Stimulated activated CD8-positive, alpha-beta memory T cell treated with anti-CD3 and anti-CD28 coated beads, Interleukin-15, amount 100 ng/mL, for 4 hours (primary cell): ENCODE measurements around the gene ZMYND8.
"Not testable (repeated sequence)": the region's sequence is repeated elsewhere in the genome, so short reads cannot be mapped to it uniquely, and the experiment has no call there.

Source experiments
- DNase-seq, 2 donors: peaks; one replicate each; pipeline ENCODE4 v3.0.0-alpha.2; 2020; ENCODE audit warnings: low read depth in 2 of 2

Gene ZMYND8

DNA sequence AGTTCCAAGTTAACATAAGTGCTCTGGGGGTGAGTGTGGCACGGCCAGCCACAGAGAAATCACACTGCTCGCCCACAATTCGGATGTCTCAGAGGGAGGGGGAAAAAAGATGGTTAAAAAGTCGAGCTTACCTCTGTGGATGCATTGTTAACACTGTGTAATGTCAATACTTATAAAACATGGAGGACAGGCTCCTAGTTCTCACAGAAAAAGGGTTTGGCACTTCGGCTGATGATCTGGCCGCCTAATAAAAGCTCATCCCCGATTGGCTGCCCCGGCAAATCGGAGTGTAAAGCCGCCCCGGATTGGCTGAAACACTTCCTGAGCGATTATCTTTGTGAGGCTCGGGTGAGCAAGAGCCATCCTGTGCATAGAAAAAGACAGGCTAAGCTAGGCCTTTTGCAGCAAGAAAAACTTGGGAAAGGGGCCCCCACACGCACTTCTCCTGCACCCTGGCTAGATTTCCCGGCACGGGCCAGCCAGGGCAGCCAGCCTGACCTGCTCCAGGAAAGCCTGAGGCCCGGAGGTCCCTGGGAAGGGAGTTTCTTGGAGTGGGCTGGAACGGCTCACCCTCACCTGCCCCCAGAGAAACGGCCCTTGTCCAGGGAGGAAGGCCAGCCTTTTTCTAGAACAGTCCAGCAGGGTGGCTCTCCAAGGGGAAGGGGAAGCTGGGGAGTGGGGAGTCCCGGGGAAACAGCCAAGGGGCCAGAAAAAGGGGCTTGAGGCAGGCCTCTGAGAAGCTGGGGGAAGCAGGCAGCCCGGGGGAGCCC is at the start of gene ZMYND8:
Gene ZMYND8 (minus strand): TSS at position 174 of the 770 bp plus-strand sequence. CDS start 29 bp downstream, at position 145.
- peak; percentile 84 to 87 for DNase-seq

- no peak for DNase-seq
These were observed 49.4 kb upstream of the ZMYND8 start for GRCh38 chr20:47405775-47406325.

- no peak for DNase-seq
These were observed 44.2 kb upstream of the ZMYND8 start for GRCh38 chr20:47400685-47401084.

DNA sequence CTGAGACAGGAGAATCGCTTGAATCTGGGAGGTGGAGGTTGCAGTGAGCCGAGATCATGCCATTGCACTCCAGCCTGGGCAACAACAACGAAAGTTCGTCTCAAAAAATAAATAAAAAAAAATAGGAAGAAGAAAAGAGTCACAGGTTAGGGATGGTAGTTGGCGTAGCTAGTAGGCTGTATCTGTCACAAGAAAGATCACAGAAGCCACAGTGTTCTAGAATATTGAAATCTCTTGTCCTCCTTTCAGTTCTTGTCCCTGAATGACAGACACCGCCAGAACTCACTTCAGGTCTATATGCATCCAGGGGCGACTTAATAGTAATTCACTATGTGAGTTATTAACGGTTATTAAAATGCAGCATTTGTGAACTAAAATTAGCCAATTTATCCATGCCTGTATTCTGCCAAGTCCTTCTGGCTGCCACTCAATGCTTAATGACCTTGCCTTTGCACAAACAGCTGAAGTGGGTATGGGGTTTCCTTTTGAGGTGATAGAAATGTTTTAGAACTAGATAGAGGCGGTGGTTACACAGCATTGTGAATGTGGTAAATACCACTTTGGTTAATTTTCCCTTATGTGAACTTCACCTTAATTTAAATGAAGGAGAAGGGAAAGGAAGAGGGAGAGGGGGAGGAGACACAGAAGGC is 41.3 kb upstream of the ZMYND8 start:
- no peak for DNase-seq

DNA sequence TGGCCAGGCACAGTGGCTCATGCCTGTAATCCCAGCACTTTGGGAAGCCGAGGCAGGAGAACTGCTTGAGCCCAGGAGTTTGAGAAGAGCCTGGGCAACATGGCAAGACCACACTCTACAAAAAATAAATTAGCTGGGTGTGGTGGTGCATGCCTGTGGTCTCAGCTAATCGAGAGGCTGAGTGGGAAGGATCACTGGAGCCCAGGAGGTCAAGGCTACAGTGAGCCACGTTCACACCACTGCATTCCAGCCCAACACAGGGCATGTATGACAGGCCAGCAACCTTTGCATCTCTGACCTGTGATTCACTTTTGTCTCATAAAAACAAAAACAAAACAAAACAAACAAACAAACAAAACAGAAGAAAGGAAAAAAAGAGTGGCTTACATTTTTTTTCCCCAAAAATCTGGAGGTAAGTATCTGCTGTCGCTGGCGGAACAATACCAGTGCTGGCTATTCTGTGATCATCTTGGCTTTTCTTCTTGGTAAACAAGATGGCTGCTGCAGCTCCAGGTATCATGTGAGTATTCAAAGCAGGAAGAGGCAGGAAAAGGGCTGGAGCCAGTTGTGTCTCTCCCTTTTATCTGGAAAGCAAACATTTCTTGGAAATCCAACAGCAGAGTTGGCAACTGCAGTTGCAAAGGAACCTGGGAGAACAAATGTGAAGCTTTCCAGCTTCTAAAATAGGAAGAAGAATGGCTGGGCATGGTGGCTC is 40.4 kb upstream of the ZMYND8 start:
- DNase-seq = no peak

DNA sequence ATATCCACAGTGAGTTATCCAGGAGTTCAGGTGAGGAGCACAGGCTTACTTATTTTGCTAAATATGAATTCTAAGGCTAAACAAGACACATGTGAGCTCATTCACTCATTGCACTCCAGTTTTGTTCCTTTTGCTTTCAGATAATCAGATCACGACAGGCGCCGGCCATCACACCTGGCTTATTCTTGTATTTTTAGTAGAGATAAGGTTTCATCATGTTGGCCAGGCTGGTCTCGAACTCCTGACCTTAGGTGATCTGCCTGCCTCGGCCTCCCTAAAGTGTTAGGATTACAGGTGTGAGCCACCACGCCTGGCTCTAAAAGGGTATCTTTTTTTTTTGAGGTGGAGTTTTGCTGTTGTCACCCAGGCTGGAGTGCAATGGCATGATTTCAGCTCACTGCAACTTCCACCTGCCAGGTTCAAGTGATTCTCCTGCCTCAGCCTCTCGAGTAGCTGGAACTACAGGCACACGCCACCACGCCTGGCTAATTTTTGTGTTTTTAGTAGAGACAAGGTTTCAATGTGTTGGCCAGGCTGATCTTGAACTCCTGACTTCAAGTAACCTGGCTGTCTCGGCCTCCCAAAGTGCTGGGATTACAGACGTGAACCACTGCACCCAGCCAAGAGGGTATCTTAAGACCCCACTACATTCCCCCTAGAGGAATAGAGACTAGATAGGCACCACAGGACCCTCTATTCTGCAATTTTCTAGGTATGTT is 37.5 kb upstream of the ZMYND8 start:
- DNase-seq = not testable (repeated sequence)

DNA sequence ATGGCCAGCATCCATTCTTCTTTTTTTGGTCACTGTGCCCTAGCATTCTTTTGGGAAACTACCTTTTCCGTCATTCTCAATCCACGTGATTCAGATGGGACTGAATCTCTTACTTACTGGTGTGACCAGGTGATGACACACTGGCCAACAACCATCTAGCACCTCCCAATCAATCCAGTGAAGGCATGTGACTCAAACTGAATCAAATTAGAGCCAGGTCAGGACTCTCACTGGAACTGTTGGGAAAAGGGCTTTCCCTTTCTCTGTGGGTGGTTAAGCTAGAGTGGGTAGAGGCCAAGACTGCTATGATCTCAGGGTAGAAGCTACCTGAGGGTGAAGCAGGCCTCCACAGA is 36.2 kb upstream of the ZMYND8 start:
- DNase-seq = no peak

DNA sequence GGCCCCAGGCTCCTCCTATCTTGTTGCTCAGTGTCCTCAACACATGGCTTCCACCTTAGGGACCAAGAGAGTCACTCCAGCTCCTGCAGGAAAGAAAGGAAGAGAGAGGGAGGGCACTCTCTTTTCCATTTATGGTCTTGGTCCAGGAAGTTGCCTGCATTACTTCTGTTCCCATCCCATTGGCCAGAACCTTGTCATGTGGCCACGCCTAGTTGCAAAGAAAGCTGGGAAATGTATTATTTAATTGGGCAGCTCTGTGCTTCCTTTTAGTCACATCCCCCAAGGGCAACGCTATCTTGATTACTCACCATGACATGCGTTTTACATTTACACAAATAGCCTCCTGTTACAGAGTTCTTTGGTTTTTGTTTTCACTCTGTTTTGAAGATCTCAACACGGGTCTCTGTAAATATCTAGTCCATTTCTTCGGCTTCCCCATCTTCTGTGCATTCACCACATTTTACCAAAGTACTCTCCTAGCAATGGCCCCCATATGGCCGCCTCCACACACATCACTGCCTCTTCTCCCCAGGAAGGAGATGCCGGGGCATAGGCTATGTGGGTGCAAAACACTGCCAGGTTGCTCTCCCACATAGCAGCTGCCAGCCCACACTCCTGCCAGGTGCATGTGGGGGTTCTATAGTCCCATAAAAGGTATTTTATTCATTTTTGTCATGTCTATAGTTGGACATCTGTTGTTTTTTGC is 35.7 kb upstream of the ZMYND8 start:
- no peak for DNase-seq

DNA sequence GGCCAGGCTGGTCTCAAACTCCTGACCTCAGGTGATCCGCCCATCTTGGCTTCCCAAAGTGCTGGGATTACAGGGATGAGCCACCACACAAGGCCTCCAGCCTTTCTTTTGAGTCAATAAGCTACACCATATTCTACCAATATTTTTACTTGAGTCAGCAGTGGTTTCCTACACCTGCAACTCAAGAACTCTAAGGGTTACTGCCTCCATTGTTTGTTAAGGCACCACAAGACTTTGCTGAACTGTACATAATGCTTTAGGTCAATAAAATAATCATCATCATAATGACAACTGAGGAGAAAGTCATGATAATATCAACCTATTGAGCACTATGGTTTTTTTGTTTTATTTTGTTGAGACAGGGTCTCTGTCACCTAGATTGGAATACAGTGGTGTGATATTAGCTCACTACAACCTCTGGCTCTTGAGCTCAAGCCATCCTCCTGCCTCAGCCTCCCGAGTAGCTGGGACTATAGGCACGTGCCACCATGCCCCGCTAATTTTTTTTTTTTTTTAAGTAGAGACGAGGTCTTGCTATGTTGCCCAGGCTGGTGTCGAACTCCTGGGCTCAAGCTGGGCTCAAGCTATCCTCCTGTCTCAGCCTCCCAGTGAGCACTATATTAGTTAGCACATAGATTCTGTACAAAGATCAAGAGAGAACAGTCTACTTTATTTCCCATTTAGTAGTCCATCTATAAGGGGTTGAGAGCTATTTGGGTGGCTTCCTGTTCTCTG is 34.9 kb upstream of the ZMYND8 start:
- no peak for DNase-seq

GRCh38 chr20:47389867-47390347 is 33.4 kb upstream of the ZMYND8 start:
- DNase-seq = no peak

DNA sequence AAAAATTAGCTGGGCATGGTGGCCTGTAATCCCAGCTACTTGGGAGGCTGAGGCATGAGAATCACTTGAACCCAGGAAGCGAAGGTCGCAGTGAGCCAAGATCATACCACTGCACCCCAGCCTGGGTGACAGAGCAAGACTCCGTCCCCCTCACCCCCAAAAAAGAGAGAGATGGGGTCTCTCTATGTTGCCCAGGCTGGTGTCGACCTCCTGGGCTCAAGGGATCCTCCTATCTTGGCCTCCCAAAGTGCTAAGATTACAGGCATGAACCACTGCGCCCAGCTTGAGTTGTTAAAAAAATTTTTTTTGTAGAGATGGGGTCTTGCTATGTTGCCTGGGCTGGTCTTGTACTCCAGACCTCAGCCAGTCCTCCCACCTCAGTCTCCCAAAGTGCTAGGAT is 29.5 kb upstream of the ZMYND8 start:
- not testable (repeated sequence) for DNase-seq

- DNase-seq = no peak
These were observed 26.4 kb upstream of the ZMYND8 start for GRCh38 chr20:47382746-47383415.

GRCh38 chr20:47380481-47380880 is 24.0 kb upstream of the ZMYND8 start:
- DNase-seq = no peak

- no peak for DNase-seq
These were observed 23.1 kb upstream of the ZMYND8 start for GRCh38 chr20:47379433-47380150.

GRCh38 chr20:47377122-47377722 is 20.7 kb upstream of the ZMYND8 start:
- no peak for DNase-seq

DNA sequence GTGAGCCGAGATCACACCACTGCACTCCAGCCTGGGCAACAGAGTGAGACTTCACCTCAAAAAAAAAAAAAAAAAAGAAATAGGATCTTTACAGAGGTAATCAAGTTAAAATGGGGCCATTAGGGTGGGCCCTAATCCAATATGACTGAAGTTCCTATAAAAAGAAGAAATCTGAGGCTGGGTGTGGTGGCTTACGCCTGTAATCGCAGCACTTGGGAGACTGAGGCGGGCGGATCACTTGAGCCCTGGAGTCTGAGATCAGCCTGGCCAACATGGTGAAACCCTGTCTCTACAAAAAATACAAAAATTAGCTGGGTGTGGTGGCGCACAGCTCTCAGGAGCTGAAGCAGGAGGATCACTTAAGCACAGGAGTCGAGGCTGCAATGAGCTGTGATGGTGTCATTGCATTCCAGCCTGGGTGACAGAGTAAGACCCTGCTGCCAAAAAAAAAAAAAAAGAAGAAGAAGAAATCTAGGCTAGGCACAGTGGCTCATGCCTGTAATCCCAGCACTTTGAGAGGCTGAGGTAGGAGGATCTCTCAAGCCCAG is 19.7 kb upstream of the ZMYND8 start:
- not testable (repeated sequence) for DNase-seq

GRCh38 chr20:47374121-47374520 is 17.6 kb upstream of the ZMYND8 start:
- DNase-seq = not testable (repeated sequence)

- no peak for DNase-seq
These were observed 16.8 kb upstream of the ZMYND8 start for GRCh38 chr20:47373206-47373733.
